Lower lobe of right lung (tissue), 2 donors: ENCODE data around the gene TMEM94. TPM values are rescaled to one million over a fixed set of nuclear protein-coding genes. Genes with fewer than 3 reads are reported as not detected.

Experiments
- ATAC-seq, 2 donors: fragments of 200-7000 bp; cut with Tn5 transposase; one replicate each; pipeline ENCODE4 v1.9.1; 2020 to 2022; ENCODE audit warnings: mild to moderate bottlenecking in 2 of 2, moderate library complexity in 2 of 2
- DNase-seq: peaks from one replicate; pipeline ENCODE4 v3.0.0-alpha.2; 2020
- H3K27ac ChIP-seq: fragments of 200-600 bp; one replicate; pipeline ENCODE4 v1.8.0; 2022
- H3K27me3 ChIP-seq: fragments of 200-600 bp; one replicate; pipeline ENCODE4 v1.8.0; 2022; ENCODE audit warnings: low read depth
- H3K36me3 ChIP-seq: fragments of 200-600 bp; one replicate; pipeline ENCODE4 v1.8.0; 2022; ENCODE audit warnings: mild to moderate bottlenecking
- H3K4me1 ChIP-seq: fragments of 200-600 bp; one replicate; pipeline ENCODE4 v1.8.0; 2022
- H3K4me3 ChIP-seq: fragments of 200-600 bp; one replicate; pipeline ENCODE4 v1.8.0; 2022; ENCODE audit warnings: mild to moderate bottlenecking
- H3K9me3 ChIP-seq: fragments of 200-600 bp; one replicate; pipeline ENCODE4 v1.8.0; 2022
- intact Hi-C: fragments of 100-400 bp; cut with DNase I; formaldehyde crosslinking; loops from one replicate; pipeline ENCODE4 v1.11.0; 2022
- total RNA-seq: library from RNA; stranded (reverse); fragmentation: NEBNext Ultra II Directional; extraction: Animal tissue kit (Norgen Biotek cat#: 25700); gene quantifications from one replicate; pipeline ENCODE4 v1.2.1, GENCODE V29; 2021
- TF ChIP-seq, protein P1 (sequence below): fragments of 200-600 bp; IDR thresholded peaks from one replicate; pipeline ENCODE4 v1.8.0; 2022; ENCODE audit warnings: antibody characterized with exemption, mild to moderate bottlenecking
- donor health status: DM: no; HTN: yes; CAD: no; lungs with severe emphysema.

TMEM94 gene
- total RNA-seq, 1 donor from 2014 or later: 89.5 TPM

DNA sequence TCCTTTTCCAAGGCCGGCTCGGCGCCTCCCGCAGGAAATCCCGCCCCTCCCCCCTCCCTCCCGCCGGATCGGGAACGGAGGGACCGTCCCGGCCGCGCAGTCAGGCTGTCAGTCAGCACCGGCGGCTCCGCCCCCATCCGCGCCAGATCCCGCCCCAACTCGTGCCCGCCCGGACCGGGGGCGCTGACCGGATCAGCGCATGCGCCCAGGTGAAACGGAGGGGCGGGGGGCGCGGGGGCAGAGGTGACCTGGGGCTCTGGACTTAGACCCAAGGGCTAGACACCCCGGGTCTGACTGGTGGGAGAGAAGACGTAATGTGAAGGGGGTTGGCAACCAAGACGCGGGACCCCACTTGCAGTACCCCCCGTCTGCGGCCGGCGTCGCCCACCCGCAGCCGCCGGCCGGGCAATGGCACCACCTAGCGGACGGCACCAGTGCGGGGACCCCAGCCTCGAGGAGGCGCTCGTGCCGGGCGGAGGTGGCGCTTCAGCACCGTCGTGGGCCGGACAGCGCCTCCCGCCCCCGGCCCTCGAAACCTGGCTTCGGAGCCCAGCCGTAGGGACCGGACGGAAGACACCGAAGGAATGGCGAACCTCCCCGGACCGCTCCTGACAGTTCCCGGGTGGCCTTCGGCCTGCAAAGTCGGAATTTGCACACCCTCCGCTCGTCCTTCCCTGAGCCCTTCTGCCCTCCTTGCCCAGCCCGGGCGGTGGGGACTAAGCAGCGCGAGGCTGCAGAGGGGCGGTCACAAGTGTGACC, 59.2 kb downstream of the TMEM94 start, which contains the start of gene CASKIN2:
Gene CASKIN2 (minus strand): TSS at position 42 of the 759 bp plus-strand sequence. CDS start 1,733 bp downstream, outside the sequence.
- DNase-seq: peak; percentile 94
- peak; percentile 91 to 92 for ATAC-seq
- intact Hi-C loops: no loop called here
- Histone ChIP-seq H3K27ac (peak within 1 kb of the TSS; percentile 86), H3K27me3 (no peaks in the 10 kb centered on the region), H3K4me3 (peak within 1 kb of the TSS; percentile 68), H3K9me3 (no peaks in the 10 kb centered on the region), H3K4me1 (peaks cover 52% of the 10 kb centered on the region), H3K36me3 (peaks cover 22% of the 10 kb centered on the region)
- TF ChIP-seq, protein P1, sequence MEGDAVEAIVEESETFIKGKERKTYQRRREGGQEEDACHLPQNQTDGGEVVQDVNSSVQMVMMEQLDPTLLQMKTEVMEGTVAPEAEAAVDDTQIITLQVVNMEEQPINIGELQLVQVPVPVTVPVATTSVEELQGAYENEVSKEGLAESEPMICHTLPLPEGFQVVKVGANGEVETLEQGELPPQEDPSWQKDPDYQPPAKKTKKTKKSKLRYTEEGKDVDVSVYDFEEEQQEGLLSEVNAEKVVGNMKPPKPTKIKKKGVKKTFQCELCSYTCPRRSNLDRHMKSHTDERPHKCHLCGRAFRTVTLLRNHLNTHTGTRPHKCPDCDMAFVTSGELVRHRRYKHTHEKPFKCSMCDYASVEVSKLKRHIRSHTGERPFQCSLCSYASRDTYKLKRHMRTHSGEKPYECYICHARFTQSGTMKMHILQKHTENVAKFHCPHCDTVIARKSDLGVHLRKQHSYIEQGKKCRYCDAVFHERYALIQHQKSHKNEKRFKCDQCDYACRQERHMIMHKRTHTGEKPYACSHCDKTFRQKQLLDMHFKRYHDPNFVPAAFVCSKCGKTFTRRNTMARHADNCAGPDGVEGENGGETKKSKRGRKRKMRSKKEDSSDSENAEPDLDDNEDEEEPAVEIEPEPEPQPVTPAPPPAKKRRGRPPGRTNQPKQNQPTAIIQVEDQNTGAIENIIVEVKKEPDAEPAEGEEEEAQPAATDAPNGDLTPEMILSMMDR: peak; percentile 90

DNA sequence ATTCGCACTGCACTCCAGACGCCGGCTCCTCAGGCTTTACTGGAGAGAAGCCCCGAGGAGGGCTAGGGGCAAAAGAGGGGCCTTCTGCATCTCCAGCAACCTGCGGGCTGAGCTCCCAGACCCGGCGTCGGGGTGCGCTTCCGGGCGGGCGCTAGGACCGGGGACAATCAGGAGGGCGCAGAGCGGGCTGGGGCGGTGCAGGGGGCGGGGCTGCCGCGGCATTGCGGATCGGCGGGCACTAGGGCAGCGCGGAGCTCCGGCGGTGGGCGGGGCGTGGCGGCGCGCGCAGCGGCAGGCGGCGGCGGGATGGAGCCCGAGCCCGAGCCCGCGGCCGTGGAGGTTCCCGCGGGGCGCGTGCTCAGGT, 59.8 kb downstream of the TMEM94 start, which contains the start of gene TSEN54:
Gene TSEN54 (plus strand): TSS at position 274 of the 364 bp plus-strand sequence. CDS start 33 bp downstream, at position 307.
- Histone ChIP-seq H3K4me3 (peak within 1 kb of the TSS; percentile 68), H3K36me3 (peaks cover 26% of the 10 kb centered on the region), H3K27ac (peak within 1 kb of the TSS; percentile 86), H3K27me3 (no peaks in the 10 kb centered on the region), H3K4me1 (peaks cover 46% of the 10 kb centered on the region), H3K9me3 (no peaks in the 10 kb centered on the region)
- peak; percentile 92 to 94 for ATAC-seq
- peak; percentile 97 for DNase-seq
- TF ChIP-seq, protein P1: no peak
- intact Hi-C loops: no loop called here

- H3K4me3 ChIP-seq: peak overlapping the region; percentile 68
Measured at GRCh38 chr17:75516619-75517296, 60.3 kb downstream of the TMEM94 start.

GRCh38 chr17:75517297-75517865, 60.9 kb downstream of the TMEM94 start:
- DNase-seq (peak; percentile 44), ATAC-seq (no peak)
- Histone ChIP-seq H3K4me1 (peaks cover 36% of the 10 kb centered on the region), H3K27ac (no peak overlapping the region), H3K36me3 (peaks cover 37% of the 10 kb centered on the region), H3K27me3 (no peaks in the 10 kb centered on the region), H3K4me3 (peak overlapping the region; percentile 68), H3K9me3 (no peaks in the 10 kb centered on the region)
- intact Hi-C loops: no loop called here
- TF ChIP-seq, protein P1: no peak

More at GRCh38 chr17:75516619-75517296, 60.3 kb downstream of the TMEM94 start:
- Histone ChIP-seq H3K27me3 (no peaks in the 10 kb centered on the region), H3K27ac (peak overlapping the region; percentile 67), H3K9me3 (no peaks in the 10 kb centered on the region), H3K36me3 (peaks cover 32% of the 10 kb centered on the region), H3K4me1 (peaks cover 41% of the 10 kb centered on the region)
- DNase-seq: peak; percentile 67
- intact Hi-C loops: no loop called here
- TF ChIP-seq, protein P1: no peak
- no peak for ATAC-seq

DNA sequence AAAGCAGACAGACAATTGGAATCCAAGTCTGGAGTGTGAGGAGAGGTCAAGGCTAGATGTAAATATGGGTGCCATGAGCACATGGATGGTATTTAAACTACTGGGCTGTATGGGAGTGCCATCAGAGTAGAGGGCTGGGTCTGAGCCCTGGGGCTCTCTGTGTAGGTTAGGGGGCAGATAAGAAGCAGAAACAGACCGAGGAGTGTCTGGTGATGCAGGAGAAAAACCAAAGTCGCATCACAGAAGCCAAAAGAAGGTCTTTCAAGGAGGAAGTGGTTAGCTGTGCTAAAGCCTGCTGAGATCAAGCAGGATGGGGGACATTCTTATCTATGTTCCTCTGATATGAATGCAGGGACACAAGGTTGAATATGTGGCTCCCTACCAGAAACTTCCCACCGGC, 61.8 kb downstream of the TMEM94 start:
- peak overlapping the region; percentile 10 for H3K4me3 ChIP-seq
- intact Hi-C loops: no loop called here

More for the DNA sequence above, 61.8 kb downstream of the TMEM94 start:
- H3K27me3 ChIP-seq: no peaks in the 10 kb centered on the region
- no peak overlapping the region for H3K27ac ChIP-seq
- ATAC-seq (no peak), DNase-seq (no peak)
- TF ChIP-seq, protein P1: no peak
- H3K4me1 ChIP-seq: peaks cover 32% of the 10 kb centered on the region
- no peaks in the 10 kb centered on the region for H3K9me3 ChIP-seq
- H3K36me3 ChIP-seq: peaks cover 38% of the 10 kb centered on the region
